Thyroid gland (tissue), 4 donors: ENCODE measurements around the gene GALNTL6.

ENCODE experiments used
- CTCF ChIP-seq, 6 experiments: fragments of 200-600 bp in 3 of 6; fragments of 450-650 bp in 3 of 6; sonication (generic) in 3 of 6; IDR thresholded peaks; one replicate each; pipeline ENCODE4 v1.5.1; 2016 to 2019; ENCODE audit warnings: antibody characterized with exemption in 6 of 6, mild to moderate bottlenecking in 2 of 6, inconsistent platforms in 1 of 6, moderate library complexity in 1 of 6
- POLR2A ChIP-seq, 2 donors: fragments of 450-650 bp; IDR thresholded peaks; one replicate each; pipeline ENCODE4 v1.6.1; 2017; ENCODE audit warnings: antibody characterized with exemption in 2 of 2, mild to moderate bottlenecking in 2 of 2, moderate library complexity in 1 of 2

- no peak for TF ChIP-seq CTCF (IDR thresholded peaks at IDR 0.05)
- no peak for TF ChIP-seq POLR2A (IDR thresholded peaks at IDR 0.05)
Observed at GRCh38 chr4:172207886-172208285, 394.7 kb downstream of the GALNTL6 start.
